HG02678 (cell line): ENCODE measurements around the gene LIPJ.
A peak's percentile ranks its signal among the peaks of the same experiment; 100 is the strongest.

Experiments used
- ATAC-seq: cut with Tn5 transposase; IDR thresholded peaks from one replicate; pipeline ENCODE4 v1.9.1; 2021; ENCODE audit warnings: mild to moderate bottlenecking, moderate library complexity; ENCODE audit not compliant: unreplicated experiment

LIPJ gene

DNA sequence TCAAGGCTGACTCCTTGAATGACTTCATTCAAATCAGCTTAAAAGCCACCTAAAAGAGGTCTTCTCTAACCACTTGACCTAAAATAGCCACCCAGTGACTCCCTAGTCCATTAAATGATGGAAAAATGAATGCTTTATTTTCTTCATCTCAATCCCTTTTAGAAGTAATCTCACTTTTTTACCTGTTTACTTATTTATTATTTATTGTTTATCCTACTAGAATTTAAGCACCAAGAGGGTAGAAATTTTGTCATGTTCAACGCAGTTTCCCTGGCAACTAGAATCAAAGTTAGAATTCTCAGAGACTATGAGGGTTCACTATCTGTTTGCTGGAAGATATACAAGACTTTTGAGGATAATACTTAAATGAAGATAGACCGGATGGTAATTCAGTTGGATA lies at the start of gene LIPJ:
TSS of gene LIPJ (plus strand) at position 301 of the 400 bp plus-strand sequence. CDS start 3,926 bp downstream, outside the sequence.
- no peak for ATAC-seq

GRCh38 chr10:88537322-88537721 lies 49.2 kb upstream of the LIPJ start:
- no peak for ATAC-seq

DNA sequence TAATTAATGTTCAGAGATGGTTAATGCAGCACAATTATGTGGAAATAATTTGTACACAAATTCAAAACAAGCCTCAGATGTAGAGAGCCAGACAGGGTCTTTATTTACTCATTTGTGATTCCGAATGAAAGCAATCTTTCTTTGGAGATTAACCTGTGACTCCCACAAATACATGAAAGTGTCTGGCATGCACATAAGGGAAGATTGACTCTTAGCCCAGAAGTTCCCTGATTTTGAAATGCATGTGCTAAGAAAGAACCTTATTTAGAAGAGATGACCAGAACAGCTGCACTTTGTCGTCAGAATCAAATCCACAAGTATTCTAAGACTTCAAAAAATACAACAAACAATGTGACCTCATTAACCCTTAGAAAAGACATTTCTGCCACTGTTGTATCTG lies 48.5 kb upstream of the LIPJ start:
- no peak for ATAC-seq

DNA sequence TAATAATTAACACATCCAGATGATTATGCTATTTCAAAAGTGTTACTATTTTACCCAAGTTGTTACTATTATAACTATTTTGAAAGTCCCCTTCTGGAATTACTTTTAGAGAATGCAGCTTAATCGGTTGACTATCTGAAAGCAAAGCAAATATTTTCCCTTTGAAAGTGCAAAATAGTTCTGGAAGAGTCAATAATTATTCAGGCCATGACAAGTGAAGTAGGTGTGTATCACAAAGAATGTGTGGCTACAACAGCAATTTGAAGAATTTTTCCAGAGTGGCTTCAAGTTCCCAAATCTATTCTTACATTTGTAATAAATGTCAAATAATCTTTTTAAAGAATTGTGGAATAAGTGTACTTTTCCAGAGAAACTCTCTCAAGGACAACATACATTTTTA lies 46.2 kb upstream of the LIPJ start:
- ATAC-seq = no peak

DNA sequence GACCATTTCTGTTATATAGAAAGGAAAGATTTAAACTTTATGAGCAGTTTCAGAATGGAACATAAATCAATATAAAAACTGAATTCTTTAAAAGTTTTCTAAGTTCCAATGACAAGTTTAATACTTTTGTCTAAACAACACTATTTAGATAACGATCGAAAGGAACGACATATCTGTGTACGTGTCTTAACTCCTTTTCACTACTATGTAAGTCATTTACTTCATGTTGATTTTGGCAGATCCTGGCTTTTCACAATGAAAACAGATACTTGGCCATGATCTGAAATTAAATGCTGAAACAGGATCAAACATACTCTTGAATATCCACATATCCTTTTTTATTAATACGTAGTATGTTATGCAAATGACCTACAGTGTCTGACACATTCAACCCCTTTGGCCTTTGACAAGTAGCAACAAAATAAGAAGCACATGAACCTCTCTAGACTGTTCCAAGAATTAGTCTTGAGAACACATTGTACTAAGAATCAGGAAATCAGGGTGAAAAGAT lies 45.4 kb upstream of the LIPJ start:
- ATAC-seq = no peak

DNA sequence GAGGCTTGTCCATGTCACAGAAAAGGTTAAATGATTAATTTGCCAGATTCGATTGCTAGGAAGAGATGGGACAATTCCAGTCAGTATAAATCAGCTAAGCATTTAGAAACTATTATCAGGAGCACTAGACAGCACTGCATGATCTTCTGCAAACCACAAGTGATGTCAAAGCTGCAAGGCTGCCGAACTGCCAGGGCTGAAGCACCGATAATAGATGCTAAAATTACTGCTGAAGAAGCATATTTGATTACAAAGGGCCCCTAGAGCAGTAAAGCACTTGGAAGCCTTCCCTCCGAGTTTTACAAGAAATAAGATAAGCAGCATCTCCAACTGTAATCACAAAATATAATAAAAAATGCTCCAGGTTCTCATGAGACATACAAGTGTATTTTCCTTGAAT lies 44.0 kb upstream of the LIPJ start:
- ATAC-seq = no peak

DNA sequence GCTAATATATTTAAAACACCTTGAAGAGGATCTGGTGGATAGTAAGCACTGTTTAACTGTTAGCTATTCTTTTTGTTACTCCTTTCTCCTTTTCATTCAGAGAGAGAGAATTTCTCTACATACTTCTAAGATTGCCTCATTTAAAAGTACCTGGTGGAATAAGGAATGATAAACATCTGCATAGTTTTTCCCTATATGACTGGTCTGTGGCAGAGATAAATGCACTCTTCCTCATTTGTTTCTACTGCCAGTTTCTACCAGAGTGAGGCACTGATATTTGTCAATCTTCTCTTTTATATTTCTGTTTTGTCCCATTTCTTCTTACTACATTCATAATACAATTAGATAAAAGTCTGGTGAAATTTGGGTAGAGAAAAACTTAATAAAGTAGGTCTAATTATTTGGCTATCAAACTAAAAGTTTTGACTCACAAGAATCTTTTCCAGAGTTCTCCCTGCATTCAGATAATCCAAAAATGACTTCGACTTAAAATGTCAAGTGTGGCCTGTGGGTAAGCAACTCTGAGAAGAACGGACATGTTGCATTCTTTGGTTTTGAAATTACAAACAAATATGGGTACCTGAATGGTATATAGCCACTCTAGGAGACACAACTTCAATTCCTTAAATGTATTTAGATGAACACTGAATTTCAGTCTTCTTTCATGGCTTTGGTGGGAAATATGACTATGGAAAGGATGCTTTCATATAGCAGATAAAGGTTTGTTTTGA lies 42.3 kb upstream of the LIPJ start:
- no peak for ATAC-seq

GRCh38 chr10:88545359-88545758 lies 41.2 kb upstream of the LIPJ start:
- ATAC-seq = no peak

DNA sequence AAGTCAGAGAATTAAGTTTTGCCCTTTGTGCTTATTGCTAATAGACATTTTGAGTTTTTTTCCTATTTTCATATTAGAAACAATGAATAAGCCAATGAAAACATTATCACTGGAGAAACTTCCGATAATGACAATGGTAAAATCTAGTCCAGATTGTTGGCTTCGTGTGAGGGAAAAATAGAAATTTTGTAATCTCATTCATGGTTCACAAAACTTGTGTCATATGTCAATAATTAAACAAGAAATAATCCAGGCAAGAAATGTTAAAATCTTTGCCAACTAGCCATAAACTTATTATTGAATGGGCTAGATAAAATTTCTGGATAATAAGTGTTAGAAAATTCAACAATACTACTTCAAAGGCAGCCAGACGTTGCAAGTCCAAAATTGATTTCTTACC lies 40.1 kb upstream of the LIPJ start:
- ATAC-seq = no peak

DNA sequence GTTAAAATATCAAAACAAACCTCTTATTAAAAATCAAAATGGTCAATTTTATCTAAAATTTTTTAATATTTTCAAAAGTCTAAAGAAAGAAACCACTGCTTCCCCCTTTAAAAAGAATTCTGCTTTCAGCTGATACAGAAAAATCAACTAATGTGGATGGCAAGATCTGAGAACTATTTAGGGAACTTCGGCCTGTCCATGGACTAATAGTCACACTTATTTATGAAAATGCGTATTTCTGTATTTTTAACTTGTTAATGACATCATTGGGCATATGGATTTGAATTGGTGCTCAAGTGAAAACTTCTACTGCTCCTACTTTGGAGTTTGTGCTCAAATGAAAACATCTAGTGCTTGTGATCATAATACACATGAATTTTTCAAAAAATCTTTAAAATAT lies 35.3 kb upstream of the LIPJ start:
- ATAC-seq = no peak

DNA sequence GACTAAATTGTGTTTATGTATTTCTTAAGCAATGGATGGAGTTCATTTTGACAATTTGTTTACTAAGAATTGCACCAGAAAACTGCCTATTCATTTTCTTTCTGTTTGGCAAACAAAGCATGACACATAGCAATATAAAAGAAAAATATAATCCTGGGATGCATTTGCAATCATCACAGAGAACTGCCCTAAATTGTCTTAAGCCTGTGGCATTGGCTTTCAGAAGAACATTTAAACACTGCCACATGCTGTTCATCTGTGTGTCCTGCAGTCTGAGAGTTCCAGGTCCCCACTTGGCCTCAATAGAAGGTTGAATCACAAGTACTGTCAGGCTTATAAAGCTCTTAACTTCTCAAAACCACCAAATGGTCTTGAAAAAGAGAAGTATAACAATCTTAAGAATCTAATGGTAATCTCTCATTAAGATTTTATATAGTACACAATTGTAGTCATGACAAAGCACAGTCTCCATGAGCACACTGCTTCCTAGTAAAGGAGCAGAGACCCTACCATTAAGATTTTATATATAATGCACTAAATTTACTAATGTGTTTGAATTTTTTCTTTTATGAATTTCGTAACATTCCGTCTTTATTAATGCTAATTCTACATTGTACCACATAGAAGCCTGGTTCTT lies 33.3 kb upstream of the LIPJ start:
- ATAC-seq = peak; percentile 85

GRCh38 chr10:88555190-88555908 lies 31.2 kb upstream of the LIPJ start:
- ATAC-seq = no peak

GRCh38 chr10:88557256-88557655 lies 29.3 kb upstream of the LIPJ start:
- ATAC-seq = no peak

GRCh38 chr10:88557658-88558057 lies 28.9 kb upstream of the LIPJ start:
- no peak for ATAC-seq

GRCh38 chr10:88562152-88562551 lies 24.4 kb upstream of the LIPJ start:
- no peak for ATAC-seq

DNA sequence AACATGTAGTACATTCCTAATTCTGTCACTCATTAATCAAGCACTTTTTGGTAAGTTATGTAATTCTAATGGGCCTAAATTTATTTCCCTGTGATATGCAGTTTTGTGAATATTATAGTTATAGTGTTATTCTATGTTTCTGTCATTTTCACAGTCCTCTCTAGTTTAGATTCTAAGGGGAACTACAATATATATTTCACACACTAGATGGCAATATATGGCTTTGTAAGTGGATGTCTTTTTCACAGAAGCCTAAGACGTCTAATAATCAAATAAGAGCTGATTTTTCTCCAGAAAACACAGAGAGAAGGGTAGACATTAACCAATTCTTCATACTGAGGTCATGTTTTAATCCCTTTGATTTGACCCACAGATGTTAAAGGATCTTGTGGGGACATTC lies 21.5 kb upstream of the LIPJ start:
- ATAC-seq = no peak

DNA sequence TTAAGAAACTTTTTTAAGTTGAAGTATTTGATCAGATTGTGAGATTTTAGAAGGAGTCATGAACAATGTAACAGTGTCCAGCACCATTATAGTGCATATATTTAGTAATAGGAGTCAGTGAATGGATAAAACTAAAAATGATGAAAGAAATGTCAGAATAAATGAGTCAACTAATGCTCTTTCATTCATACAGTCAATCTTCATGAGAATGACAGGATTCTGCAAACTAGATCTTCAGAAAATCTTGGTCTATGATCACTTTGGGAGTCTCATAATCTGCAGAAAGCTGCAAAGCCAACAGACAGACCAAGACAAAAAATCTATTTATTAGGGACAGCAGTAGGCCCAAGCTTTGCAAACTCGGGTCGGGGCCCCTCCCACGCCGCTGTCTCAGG lies 4.2 kb upstream of the LIPJ start:
- no peak for ATAC-seq

GRCh38 chr10:88582806-88583583 lies 3.6 kb upstream of the LIPJ start, which contains the start of gene RNLS:
TSS of gene RNLS (minus strand) at chr10:88583318.
- peak; percentile 84 for ATAC-seq

DNA sequence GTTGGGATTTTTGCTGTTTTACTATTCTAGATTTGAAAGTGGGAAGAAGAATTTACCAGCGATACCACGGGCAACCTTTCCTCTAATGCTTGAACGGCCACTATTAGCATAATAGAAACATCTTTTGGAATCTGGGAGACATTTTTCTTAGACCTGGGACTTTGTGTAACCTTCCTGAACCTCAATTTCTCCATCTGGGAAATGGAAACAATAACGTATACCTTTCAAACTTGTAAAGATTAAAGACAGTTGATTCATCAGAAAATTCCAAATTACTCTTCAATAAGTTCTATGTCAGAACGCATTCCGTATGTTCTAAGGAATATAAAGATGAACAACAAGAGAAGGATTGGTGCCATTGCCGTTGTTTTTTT lies 3.0 kb upstream of the LIPJ start:
- no peak for ATAC-seq

DNA sequence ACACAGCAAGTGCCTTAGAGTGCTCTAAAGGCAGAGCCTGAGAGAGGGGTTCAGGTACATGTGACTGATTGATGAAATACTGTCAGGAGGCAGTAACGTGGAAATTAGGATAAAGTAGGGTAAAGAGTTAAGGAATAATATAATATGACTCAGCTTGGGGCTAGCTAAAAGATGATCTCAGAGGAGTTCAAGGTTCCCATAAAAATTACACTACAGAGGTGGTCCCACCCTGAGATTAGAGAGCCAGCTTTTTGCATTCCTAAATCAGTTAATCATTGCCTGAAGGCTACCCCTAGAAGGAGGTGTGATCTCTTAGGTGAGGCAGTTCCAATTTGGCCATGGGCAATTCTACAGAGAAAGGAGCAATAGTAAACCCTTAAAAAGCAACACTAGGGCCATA lies 5.8 kb downstream of the LIPJ start:
- no peak for ATAC-seq

DNA sequence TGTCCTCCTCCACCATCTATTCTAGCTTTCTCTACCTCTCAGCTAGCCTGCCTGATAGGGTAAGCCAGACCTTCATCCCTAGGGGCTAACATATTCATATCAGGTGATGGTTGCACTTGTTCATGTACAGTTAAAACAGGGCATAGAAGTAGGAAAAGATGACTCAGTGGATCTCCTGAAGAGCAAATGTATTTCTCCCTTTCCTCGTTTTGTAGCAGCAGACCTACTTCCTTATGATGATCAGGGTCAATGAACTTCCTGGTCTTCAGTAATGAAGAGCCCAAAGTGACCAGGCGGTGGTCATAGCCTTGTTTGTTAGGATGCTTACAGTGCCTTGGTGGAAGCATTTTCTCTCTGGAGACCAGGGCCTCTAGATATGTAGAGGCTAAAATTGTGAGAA lies 6.3 kb downstream of the LIPJ start:
- ATAC-seq = no peak
